ENCODE measurements around the gene NEUROD6.

DNA sequence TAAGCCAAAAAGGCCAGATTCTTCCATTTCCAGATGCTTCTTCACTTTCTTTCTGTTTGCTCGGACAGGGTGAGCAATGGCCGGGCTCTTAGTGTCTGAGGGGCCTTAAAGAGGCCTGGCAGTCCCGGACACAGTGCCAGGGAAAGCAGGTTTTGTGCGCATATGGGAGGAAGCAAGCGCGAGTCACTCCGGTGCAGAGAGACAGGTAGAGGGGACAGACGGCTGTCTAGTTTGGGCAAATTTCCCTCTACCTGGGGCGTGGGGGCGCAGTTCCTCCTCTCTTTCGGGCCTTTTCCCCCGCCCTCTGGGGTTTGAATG is 4.7 kb downstream of the NEUROD6 start:
- TF ChIP-seq CTCF (IDR thresholded peaks at IDR 0.05) (no peak), ZFX (IDR thresholded peaks at IDR 0.05; ENCODE audit: borderline replicate concordance) (no peak)
